HG03108 (cell line): ENCODE measurements around the gene MAGEC2.

Experiments used
- ATAC-seq: cut with Tn5 transposase; IDR thresholded peaks from one replicate; pipeline ENCODE4 v1.9.1; 2021; ENCODE audit warnings: moderate library complexity; ENCODE audit not compliant: unreplicated experiment

MAGEC2 gene

GRCh38 chrX:142204522-142205433 lies at the start of gene MAGEC2:
Gene MAGEC2, minus strand, starts transcription at chrX:142205290. Its CDS starts 1,303 bp downstream, at chrX:142203987.
- no peak for ATAC-seq

- no peak for ATAC-seq
Observed at GRCh38 chrX:142251680-142252079, 46.6 kb upstream of the MAGEC2 start.

- no peak for ATAC-seq
Observed at GRCh38 chrX:142251202-142251601, 46.1 kb upstream of the MAGEC2 start.

- no peak for ATAC-seq
Observed at GRCh38 chrX:142250502-142250901, 45.4 kb upstream of the MAGEC2 start.

GRCh38 chrX:142249721-142250120 lies 44.6 kb upstream of the MAGEC2 start:
- no peak for ATAC-seq

GRCh38 chrX:142244568-142244967 lies 39.5 kb upstream of the MAGEC2 start:
- no peak for ATAC-seq

GRCh38 chrX:142238536-142238935 lies 33.4 kb upstream of the MAGEC2 start:
- ATAC-seq, result no peak

GRCh38 chrX:142233400-142233799 lies 28.3 kb upstream of the MAGEC2 start:
- ATAC-seq, result no peak

- ATAC-seq, result no peak
Observed at GRCh38 chrX:142214081-142214480, 9.0 kb upstream of the MAGEC2 start.

- ATAC-seq, result no peak
Observed at GRCh38 chrX:142201113-142201512, 4.0 kb downstream of the MAGEC2 start.

- no peak for ATAC-seq
Observed at GRCh38 chrX:142186103-142186502, 19.0 kb downstream of the MAGEC2 start.

GRCh38 chrX:142184756-142185602 lies 20.1 kb downstream of the MAGEC2 start:
- ATAC-seq, result no peak

GRCh38 chrX:142156567-142156966 lies 48.5 kb downstream of the MAGEC2 start:
- ATAC-seq, result no peak
